Measurements from ENCODE around the gene OLFML1.

The OLFML1 gene

DNA sequence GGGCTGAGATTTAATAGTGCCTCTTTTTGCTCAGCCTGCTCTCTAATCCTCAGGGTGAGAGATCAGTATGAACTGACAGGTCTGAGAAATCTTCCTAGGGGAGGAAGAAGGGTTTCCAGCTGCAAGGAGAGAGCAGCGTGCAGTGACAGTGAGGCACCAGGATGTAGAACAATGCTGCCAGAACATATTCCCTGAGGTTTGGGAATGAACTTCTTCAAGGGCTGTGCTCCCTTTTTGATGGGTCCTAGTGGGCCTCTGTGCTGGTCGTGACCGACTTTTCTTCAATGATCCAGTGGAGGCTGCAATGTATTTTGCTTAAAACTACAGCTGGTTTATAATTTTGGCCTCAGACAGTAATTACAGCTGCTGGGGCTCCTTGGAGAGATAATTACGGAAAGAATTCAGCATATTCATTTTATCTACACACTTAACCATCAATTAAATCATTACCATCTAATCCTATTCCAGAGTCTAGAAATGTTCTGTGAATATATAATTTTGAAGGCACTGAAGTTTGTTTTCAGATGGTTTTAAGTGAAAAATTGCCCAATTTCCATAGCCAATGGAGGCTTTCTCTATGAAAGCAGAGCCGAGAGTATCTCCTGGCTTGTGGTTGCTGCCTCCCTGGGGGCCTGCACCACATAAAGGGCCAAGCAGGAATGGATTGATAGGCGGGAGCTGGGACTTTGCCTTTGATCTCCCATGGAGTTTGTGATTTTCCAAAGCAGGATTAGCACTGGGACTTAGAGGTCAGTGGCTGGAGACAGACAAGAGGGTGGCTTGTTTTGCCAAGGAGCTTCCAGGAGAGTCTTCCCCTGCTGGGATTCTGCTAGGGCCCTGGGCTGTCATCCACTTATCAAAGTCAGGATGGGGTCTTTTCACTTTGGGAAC, 41.0 kb upstream of the OLFML1 start:
- no peak overlapping the region for H3K27ac ChIP-seq
- TF ChIP-seq, protein P1, sequence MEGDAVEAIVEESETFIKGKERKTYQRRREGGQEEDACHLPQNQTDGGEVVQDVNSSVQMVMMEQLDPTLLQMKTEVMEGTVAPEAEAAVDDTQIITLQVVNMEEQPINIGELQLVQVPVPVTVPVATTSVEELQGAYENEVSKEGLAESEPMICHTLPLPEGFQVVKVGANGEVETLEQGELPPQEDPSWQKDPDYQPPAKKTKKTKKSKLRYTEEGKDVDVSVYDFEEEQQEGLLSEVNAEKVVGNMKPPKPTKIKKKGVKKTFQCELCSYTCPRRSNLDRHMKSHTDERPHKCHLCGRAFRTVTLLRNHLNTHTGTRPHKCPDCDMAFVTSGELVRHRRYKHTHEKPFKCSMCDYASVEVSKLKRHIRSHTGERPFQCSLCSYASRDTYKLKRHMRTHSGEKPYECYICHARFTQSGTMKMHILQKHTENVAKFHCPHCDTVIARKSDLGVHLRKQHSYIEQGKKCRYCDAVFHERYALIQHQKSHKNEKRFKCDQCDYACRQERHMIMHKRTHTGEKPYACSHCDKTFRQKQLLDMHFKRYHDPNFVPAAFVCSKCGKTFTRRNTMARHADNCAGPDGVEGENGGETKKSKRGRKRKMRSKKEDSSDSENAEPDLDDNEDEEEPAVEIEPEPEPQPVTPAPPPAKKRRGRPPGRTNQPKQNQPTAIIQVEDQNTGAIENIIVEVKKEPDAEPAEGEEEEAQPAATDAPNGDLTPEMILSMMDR (IDR thresholded peaks at IDR 0.05): no peak
- TF ChIP-seq ZFX (IDR thresholded peaks at IDR 0.05; ENCODE audit: borderline replicate concordance): no peak

DNA sequence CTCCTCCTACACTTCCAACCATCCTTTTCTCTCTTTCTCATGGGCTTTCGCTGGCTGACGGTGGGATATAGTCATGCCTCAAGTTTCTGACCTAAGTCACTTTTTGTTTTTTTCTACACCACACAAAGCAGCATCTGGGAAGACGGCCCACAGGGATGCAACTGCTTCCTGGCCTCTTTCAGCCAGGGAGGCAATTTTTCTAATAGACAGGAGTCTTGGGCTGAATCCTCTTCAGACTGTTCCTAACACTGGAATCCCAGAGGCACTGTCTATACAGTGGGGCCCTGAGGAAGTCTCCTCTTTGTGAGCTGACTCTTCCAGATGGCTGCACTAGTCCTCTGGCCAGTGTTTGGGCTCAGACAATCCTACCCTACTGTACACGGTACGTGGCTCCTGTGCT, 39.7 kb upstream of the OLFML1 start:
- H3K27ac ChIP-seq: no peak overlapping the region

DNA sequence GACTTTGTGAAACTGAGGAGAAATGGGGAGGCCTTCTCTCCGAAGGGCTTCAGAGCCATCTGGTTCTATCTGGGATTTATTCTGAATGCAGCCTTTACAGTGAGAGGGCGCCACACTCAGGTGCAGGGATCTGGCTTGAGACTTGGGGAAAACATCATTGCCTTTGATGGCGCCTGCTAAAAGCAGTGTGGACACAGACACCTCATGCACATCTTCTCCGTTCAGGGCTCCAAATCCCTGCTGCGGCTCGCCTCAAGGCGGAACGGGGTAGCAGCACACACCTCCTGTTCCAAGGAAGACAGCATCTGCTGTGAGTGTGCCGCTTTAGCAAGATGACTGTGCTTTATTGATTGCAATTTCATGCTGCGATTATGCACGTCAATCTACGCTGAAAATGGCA, 37.1 kb upstream of the OLFML1 start:
- TF ChIP-seq, protein P1 (IDR thresholded peaks at IDR 0.05): no peak
- TF ChIP-seq ZFX (IDR thresholded peaks at IDR 0.05; ENCODE audit: borderline replicate concordance): no peak
- H3K27ac ChIP-seq: no peak overlapping the region

More for the DNA sequence above, 39.7 kb upstream of the OLFML1 start:
- no peak for TF ChIP-seq ZFX (IDR thresholded peaks at IDR 0.05; ENCODE audit: borderline replicate concordance)
- TF ChIP-seq, protein P1 (IDR thresholded peaks at IDR 0.05): no peak

DNA sequence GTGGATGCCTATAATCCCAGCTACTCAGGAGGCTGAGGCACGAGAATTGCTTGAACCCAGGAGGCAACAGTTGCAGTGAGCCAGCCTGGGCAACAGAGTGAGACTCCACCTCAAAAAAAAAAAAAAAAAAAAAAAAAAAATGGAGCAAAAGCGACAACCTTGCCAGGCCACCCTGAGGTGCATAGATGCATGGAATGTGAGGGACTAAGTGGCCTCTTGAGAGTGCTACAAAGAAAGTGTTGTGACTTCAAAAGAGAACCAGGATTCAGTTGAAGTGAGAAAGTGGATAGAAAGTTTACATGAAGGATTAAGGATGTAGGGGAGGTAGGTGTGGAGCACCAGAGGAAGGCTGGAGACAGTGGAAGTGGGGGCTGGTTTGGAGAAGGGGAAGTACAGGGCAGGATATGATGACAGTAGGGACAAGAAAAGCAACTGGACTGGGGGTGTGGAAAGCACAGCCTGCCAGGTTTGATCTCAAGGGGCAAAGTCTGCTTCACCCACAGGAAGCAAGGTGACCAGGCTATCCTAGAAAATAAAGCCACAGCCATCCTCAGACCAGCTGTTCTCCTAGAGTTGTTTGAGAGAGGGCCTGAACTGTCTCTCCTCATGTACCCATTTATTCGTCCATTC, 36.0 kb upstream of the OLFML1 start:
- H3K27ac ChIP-seq: no peak overlapping the region
- TF ChIP-seq, protein P1 (IDR thresholded peaks at IDR 0.05): no peak
- TF ChIP-seq ZFX (IDR thresholded peaks at IDR 0.05; ENCODE audit: borderline replicate concordance): no peak

DNA sequence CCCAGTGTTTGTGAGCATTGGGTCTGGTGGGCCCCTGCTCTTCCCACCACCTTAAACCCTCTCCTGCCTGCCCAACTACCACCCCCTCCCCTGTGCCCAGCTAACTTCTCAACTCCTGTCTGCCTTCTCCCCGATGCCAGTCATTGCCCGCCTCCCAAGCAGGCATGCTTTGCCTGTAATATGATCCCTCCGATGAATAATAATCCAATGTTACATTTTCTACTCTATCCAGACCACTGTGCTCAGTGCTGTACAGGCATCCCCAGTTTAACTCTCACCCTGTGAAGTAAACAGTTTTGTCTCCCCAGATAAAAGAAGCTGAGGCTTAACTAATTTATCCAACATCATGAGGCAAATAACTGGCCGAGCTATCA, 35.5 kb upstream of the OLFML1 start:
- no peak overlapping the region for H3K27ac ChIP-seq

DNA sequence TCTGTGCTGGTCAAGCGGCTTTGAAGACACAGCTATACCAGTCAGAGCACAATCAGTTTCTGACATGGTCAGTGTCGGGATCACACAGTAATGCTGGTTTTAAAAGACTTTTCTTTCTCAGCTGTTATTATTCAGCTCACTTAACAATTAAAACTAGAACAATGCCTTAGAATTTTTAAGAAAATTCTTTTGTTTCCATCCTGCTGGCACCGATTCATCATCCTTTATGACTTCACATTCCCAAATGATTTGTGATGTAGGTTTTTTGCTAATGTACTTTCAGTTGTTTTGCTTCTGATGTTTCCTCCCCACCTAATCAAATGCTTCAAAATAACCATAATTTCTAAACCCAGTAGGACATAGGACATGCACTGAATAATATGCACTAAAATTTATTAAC, 34.5 kb upstream of the OLFML1 start:
- TF ChIP-seq ZFX (IDR thresholded peaks at IDR 0.05; ENCODE audit: borderline replicate concordance): no peak
- TF ChIP-seq, protein P1 (IDR thresholded peaks at IDR 0.05): no peak
- H3K27ac ChIP-seq: no peak overlapping the region

More for the DNA sequence above, 35.5 kb upstream of the OLFML1 start:
- no peak for TF ChIP-seq ZFX (IDR thresholded peaks at IDR 0.05; ENCODE audit: borderline replicate concordance)
- TF ChIP-seq, protein P1 (IDR thresholded peaks at IDR 0.05): no peak

DNA sequence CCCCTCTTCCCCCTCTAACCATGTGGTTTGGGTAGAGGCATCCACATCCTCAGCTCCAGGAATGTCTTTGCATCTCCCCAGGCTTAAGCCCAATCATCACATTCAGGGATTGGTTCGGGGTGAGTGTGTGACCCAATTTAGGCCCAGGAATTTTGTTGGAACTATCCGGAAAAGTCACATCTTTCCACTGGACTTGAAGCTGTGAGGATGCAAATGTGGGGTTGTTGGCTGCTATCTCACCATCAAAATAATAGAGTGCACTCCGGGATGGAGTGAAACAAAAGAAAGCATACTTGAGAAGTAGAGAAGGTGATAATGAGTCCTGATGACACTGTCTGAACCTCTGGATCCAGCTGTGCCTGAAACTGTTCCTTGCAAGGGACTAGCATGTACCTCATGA, 33.8 kb upstream of the OLFML1 start:
- H3K27ac ChIP-seq: no peak overlapping the region

More for the DNA sequence above, 33.8 kb upstream of the OLFML1 start:
- TF ChIP-seq ZFX (IDR thresholded peaks at IDR 0.05; ENCODE audit: borderline replicate concordance): no peak
- TF ChIP-seq, protein P1 (IDR thresholded peaks at IDR 0.05): no peak
